GM04504 (cell line): ENCODE results near the gene WDR64.

Experiments
- DNase-seq: peaks from one replicate; pipeline ENCODE4 v3.0.0-alpha.2; 2012; ENCODE audit warnings: low read depth

Gene WDR64

GRCh38 chr1:241631674-241632073 is 20.4 kb upstream of the WDR64 start:
- DNase-seq, result no peak

- no peak for DNase-seq
These were observed 19.1 kb upstream of the WDR64 start for GRCh38 chr1:241632987-241633386.

GRCh38 chr1:241635556-241636152 is 16.4 kb upstream of the WDR64 start:
- DNase-seq, result no peak

GRCh38 chr1:241636291-241636690 is 15.8 kb upstream of the WDR64 start:
- no peak for DNase-seq

GRCh38 chr1:241637046-241637590 is 15.0 kb upstream of the WDR64 start:
- no peak for DNase-seq

GRCh38 chr1:241637604-241638003 is 14.5 kb upstream of the WDR64 start:
- no peak for DNase-seq

- DNase-seq, result no peak
These were observed 13.9 kb upstream of the WDR64 start for GRCh38 chr1:241638099-241638682.

- DNase-seq, result no peak
These were observed 13.0 kb upstream of the WDR64 start for GRCh38 chr1:241638909-241639622.

- DNase-seq, result no peak
These were observed 12.4 kb upstream of the WDR64 start for GRCh38 chr1:241639623-241640148.

- peak; percentile 73 for DNase-seq
These were observed 11.8 kb upstream of the WDR64 start, which contains the start of the genes CHML and OPN3 for GRCh38 chr1:241640149-241640866. Gene CHML (minus strand): TSS chr1:241640369. CDS start chr1:241635766, 4,603 bp downstream. Gene OPN3 (minus strand): TSS chr1:241640369. CDS start chr1:241640254, 115 bp downstream.

GRCh38 chr1:241640867-241641622 is 11.0 kb upstream of the WDR64 start:
- no peak for DNase-seq

- no peak for DNase-seq
These were observed 10.1 kb upstream of the WDR64 start for GRCh38 chr1:241641773-241642592.

GRCh38 chr1:241642593-241642944 is 9.5 kb upstream of the WDR64 start:
- DNase-seq, result no peak

- DNase-seq, result no peak
These were observed 7.8 kb upstream of the WDR64 start for GRCh38 chr1:241644259-241644658.

GRCh38 chr1:241645199-241645598 is 6.9 kb upstream of the WDR64 start:
- DNase-seq, result no peak

- no peak for DNase-seq
These were observed 5.9 kb upstream of the WDR64 start for GRCh38 chr1:241646201-241646600.

- peak; percentile 22 for DNase-seq
These were observed 4.4 kb upstream of the WDR64 start for GRCh38 chr1:241647658-241648057.

GRCh38 chr1:241648159-241648558 is 3.9 kb upstream of the WDR64 start:
- DNase-seq, result no peak

GRCh38 chr1:241654019-241654418 is 1.9 kb downstream of the WDR64 start:
- DNase-seq, result no peak

- no peak for DNase-seq
These were observed 2.6 kb downstream of the WDR64 start for GRCh38 chr1:241654641-241655040.
